Bronchial epithelial cell (primary cell): ENCODE measurements around the gene FHL5. TPM values are rescaled to one million over a fixed set of nuclear protein-coding genes. Genes with fewer than 3 reads are reported as not detected.
A peak's percentile ranks its signal among the peaks of the same experiment; 100 is the strongest.

Experiments used
- DNase-seq: peaks from one replicate; pipeline ENCODE4 v3.0.0-alpha.2; 2010; ENCODE audit warnings: low read depth
- FAIRE-seq: peaks from 2 replicates; lab custom pipeline; 2011; peaks lifted over from hg19 to GRCh38; lab: Jason Lieb, UNC
- H3K27me3 ChIP-seq: 2 replicates; pipeline ENCODE4 v1.5.1; 2011; ENCODE audit warnings: low read length; ENCODE audit not compliant: control insufficient read depth, insufficient read depth
- H3K36me3 ChIP-seq: 2 replicates; pipeline ENCODE4 v1.5.1; 2011; ENCODE audit warnings: low read length; ENCODE audit not compliant: control insufficient read depth, insufficient read depth
- H3K4me3 ChIP-seq: 2 replicates; pipeline ENCODE4 v1.5.1; 2011; ENCODE audit warnings: mild to moderate bottlenecking, low read depth, low read length, control low read depth
- CTCF ChIP-seq: IDR thresholded peaks from 2 replicates; pipeline ENCODE4 v1.5.1; 2011; ENCODE audit warnings: mild to moderate bottlenecking, moderate library complexity, low read length, control low read depth, inconsistent platforms; ENCODE audit not compliant: insufficient read depth, severe bottlenecking
- total RNA-seq: library from RNA; depleted of rRNA; stranded (reverse); fragments of >200 nt; gene quantifications from 2 replicates; pipeline ENCODE4 v1.2.1, GENCODE V29; 2014

Gene FHL5
- total RNA-seq, 1 donor from 2014 or later, result not detected

GRCh38 chr6:96528193-96528592 lies 34.7 kb upstream of the FHL5 start:
- DNase-seq (peak; percentile 37), FAIRE-seq (no peak)
- Histone ChIP-seq H3K36me3 (peaks cover 5% of the 10 kb centered on the region), H3K4me3 (no peak overlapping the region), H3K27me3 (no peaks in the 10 kb centered on the region)
- TF ChIP-seq CTCF, result no peak

- no peak for DNase-seq
- TF ChIP-seq CTCF, result no peak
- peaks cover 5% of the 10 kb centered on the region for H3K36me3 ChIP-seq
- no peak overlapping the region for H3K4me3 ChIP-seq
- no peak for FAIRE-seq
- H3K27me3 ChIP-seq, result no peaks in the 10 kb centered on the region
These were observed 30.5 kb upstream of the FHL5 start for GRCh38 chr6:96532399-96532798.

DNA sequence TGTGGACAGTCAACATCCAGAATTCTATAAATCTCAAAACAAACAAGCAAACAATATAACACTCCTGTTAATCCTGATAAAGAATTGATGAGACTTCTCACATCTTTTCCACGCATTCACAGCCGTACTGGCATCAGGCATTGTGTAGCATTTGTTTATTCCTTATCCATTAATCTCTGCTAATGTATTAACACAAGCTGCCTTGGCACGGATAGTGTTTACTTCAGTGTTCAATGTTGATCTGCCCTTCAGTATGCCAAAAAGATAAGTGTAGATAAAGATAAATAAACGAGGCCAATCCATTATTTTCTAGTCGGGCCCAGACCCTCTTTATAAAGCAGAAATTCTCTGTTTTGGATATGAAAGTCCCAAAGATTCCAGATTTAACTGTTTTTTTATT lies 25.2 kb upstream of the FHL5 start:
- TF ChIP-seq CTCF, result no peak
- FAIRE-seq (no peak), DNase-seq (no peak)
- Histone ChIP-seq H3K27me3 (no peaks in the 10 kb centered on the region), H3K36me3 (peaks cover 1% of the 10 kb centered on the region), H3K4me3 (no peak overlapping the region)

GRCh38 chr6:96542702-96543101 lies 20.2 kb upstream of the FHL5 start:
- DNase-seq (peak; percentile 1), FAIRE-seq (no peak)
- peaks cover 3% of the 10 kb centered on the region for H3K36me3 ChIP-seq
- no peaks in the 10 kb centered on the region for H3K27me3 ChIP-seq
- no peak for TF ChIP-seq CTCF
- no peak overlapping the region for H3K4me3 ChIP-seq

DNA sequence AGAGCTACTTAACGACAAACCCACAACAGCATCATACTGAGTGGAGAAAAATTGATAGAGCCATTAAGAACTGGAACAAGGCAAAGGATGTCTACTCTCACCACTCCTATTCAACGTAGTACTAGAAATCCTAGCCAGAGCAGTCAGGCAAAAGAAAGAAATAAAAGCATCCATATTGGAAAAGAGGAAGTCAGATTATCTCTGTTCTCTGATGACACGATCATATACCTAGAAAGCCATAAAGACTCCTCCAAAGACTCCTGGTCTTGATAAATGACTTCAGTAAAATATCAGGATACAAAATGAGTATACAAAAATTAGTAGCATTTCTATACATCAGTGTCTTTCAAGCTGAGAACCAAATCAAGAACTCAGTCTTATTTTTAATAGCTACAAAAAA lies 17.0 kb upstream of the FHL5 start:
- no peak overlapping the region for H3K4me3 ChIP-seq
- DNase-seq (no peak), FAIRE-seq (no peak)
- peaks cover 2% of the 10 kb centered on the region for H3K36me3 ChIP-seq
- no peak for TF ChIP-seq CTCF
- H3K27me3 ChIP-seq, result no peaks in the 10 kb centered on the region

DNA sequence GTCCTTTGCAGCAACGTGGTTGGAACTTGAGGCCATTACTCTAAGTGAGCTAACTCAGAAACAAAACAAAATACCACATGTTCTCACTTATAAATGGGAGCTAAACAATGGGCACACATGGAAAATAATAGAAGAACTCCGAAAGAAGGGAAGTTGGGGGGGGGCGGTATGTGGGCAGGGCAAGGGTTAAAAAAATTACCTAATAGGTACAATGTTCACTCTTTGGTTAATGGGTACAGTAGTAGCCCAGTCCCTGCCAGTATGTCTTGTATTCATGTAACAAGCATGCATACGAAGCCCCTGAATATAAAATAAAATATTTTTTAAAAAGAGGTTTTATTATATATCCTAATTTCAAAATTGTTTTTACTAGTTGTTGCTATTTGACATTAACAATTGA lies 15.3 kb upstream of the FHL5 start:
- TF ChIP-seq CTCF, result no peak
- Histone ChIP-seq H3K36me3 (peaks cover 4% of the 10 kb centered on the region), H3K27me3 (no peaks in the 10 kb centered on the region), H3K4me3 (no peak overlapping the region)
- no peak for DNase-seq
- no peak for FAIRE-seq
